GM18508 (cell line): ENCODE measurements around the gene TEKTIP1.
A peak's percentile ranks its signal among the peaks of the same experiment; 100 is the strongest.

Experiments
- ATAC-seq: cut with Tn5 transposase; IDR thresholded peaks from one replicate; pipeline ENCODE4 v1.9.1; 2021; ENCODE audit warnings: moderate number of reproducible peaks; ENCODE audit not compliant: insufficient read depth, unreplicated experiment

The TEKTIP1 gene

DNA sequence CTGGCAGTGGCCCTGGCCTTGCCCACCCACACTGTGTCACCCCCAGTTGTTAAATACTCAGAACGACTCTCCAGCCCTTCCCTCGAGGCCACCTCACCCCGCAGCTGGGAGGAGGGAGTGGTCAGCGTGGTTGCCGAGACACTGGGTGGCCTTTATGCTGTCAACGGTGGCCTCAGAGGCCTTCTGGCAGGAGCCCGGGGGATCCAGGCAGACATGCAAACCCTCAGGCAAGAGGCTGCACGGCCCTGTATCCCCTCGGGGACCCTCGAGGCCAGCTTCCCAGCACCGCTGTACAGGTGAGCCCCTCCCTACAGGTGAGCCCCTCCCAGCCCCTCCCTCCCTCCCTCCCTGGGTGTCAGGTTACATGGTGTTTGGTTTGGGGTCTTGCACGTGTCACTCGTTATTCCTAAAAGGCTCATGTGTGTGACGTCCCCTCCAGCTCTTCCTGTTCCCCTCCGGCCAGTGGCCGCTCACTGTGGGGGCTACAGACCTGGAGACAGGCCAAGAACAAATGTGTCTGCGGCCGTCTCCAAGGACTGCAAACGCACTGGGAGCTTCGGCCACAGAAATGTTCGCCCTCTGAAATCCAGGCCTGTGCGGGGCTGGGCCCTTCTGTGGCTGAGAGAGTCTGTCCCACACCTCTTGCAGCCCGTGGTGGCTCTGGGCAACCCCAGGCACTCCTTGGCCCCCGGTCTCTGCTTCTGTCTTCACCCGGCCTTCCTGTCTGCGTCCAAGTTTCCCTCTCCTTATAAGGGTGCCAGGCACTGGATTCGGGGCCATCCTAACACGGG, at the start of gene TEKTIP1:
TSS of gene TEKTIP1 (plus strand) at position 210 of the 791 bp plus-strand sequence. CDS start at position 214, 4 bp downstream.
- no peak for ATAC-seq

DNA sequence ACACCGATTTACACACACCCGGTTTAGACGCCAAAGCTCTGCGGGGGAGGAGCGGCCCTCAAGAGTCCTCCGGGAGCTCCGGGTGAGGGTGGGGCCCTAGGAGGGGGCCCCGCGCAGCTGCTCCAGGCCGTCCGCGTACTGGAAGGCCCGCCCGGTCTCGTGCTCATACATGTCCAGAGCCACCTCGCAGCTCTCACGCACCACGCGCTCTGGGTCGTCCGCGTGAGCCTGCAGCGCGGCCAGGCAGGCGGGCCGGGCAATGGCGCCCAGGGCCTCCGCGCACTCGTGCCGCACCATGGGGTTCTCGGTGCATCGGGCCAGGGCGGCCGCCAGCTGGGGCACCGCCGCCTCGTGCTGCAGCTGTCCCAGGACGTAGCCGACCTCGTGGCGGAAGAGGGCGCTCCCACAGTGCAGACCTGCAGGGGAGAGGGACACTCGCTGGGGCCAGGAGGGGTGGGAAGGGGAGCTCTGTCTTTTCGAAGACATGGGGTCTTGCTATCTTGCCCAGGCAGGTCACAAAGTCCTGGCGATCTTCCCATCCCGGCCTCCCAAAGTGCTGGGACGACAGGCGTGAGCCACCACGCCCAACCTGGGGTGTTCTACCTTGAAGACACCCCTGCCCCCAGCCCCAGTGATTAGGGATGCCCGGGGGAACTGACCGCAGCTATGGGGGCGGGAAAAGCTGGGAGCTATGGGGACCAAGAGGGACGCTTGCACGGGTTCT, 47.4 kb upstream of the TEKTIP1 start:
- ATAC-seq, result no peak

DNA sequence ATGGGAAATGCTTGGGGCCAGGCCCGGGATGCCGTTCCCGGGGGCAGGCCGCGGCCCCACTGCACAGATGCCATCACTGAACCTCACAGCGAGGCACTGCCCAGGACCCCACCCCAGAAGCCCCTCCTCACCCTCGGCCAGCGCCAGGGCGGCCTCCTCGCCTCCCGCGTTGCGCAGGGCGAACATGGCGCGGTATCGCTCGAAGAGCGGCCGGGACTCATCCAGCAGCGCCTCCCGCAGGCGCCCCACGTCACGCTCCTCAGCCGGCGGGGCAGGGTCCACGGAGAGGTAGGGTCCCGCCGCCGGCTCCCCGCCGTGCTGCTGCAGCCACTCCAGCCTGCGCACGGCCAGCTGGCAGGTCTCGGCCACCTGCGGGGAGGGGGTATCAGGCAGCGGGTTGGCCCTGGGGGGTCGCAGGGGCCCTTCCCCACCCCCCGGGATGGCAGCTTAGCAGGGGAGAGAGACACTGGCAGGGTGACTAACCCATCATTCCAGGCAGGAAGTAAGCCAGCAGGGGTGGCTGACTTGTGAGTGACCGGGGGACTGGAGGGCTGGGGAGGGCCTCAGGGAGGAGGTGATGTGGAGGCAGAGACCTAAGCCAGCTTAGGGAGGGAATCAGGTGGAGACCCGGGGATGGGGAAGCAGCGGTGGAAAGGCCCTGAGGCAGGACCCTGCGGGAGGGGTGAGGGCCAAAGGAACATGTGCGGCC, 46.7 kb upstream of the TEKTIP1 start:
- ATAC-seq, result no peak

DNA sequence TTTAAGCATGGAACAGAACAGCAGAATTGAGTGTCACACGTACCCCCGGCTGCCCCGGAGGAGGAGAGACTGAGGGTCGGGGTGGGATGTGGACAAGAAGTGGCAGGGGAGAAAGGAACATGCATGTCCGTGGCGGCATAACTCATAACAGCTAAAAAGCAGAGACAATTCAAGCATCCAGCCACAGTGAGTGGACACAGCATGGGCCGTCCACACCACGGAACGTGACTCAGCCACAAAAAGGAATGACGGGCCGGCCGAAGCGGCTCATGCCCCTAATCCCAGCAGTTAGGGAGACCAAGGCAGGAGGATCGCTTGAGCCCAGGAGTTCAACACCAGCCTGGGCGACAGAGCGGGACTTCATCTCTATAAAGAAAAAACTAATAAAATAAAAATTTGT, 46.1 kb upstream of the TEKTIP1 start:
- no peak for ATAC-seq

DNA sequence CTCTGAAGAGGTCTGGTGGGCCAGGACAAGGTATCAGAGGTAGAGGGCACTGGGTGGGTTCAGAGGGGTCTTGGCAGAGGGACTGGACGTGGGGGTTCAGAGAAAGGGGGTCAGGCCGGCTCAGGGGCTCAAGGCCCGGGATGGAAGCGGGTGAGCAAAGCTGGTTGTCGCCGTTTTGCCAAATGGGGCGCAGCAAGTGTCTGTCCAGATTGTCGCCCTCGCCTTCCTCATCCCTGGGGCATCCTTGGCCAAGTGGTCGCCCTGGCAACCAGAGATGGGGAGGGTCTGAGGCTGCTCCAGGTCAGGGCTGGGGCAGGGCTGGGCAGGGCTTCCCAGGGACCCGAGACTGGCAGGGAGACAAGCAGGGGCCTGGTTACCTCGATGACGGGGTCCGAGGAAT, 45.3 kb upstream of the TEKTIP1 start:
- ATAC-seq, result no peak

DNA sequence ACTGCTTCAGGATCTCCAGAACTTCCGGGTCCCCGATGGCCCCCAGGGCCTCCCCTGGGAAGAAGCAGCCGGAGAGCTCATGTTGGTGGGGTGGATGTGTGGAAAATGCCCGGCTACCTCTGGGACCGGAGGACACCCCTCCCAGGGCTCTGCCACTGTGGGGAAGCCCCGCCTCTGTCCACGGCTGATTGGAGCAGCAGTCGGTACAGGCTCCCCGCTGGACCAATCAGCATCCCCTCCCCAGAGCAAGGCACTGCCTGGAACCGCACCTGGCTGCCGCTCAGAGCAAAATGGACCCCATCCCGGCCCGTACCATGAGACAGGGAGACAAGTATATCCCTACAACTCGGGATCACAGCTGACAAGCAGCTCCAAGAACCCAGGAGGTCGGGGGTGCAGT, 44.9 kb upstream of the TEKTIP1 start:
- no peak for ATAC-seq

DNA sequence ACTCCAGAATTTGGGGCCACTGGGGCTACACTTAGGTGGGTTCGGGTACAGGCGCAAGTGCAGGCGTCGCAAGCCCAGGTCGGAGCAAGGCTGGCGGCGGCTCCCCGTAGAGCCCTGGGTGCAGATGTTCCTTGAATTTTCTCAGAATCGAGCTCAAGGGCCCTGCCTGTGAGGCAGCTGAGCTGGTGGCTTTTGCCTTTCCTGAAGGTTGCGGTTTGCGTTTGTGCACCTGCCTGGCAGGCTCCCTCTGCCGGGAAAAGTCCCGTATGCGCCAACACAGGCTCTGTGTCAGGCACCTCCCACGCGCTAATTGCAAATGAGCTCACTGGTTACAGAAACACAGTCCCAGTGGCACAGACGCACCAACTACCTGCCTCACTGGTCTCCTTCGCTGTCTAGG, 44.4 kb upstream of the TEKTIP1 start:
- ATAC-seq, result no peak

DNA sequence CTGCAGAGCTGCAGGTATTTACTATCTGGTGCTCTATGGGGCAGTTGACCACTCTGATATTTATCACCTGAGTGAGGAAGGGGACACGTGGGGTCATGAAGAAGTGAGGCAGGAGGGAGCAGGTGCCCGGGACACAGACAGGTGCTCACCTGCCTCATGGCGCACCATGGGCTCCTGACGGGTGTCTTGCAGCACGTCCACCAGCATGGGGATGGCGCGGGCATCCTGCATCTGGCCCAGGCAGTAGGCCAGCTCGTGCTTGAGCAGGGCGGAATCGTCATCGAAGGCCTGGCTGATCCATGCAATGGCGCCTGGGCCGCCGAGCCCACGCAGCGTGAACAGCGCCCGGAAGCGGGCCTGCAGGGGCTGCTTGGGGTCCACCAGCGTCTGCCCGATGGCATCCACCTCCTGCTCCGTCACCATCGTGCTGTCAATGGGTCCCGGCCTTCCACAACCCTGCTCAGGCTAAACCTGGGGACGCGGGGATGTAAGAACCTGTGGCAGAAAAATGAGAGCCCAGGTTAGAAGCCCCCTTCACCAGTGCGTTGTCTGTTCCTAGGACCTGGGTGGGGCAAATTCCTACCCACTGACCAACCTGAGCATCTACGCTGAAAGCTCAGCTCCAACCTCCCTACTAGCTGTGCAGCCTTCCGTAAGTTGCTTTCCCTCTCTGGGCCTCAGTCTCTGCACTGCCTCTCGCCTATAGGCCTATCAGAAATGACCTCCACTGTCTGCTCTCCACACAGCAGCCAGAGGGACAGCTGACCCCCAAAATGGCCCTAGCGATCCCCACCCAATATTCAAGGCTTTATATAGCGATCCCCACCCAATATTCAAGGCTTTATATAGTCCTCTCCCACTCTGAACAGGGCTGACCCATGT, 42.3 kb upstream of the TEKTIP1 start:
- no peak for ATAC-seq

DNA sequence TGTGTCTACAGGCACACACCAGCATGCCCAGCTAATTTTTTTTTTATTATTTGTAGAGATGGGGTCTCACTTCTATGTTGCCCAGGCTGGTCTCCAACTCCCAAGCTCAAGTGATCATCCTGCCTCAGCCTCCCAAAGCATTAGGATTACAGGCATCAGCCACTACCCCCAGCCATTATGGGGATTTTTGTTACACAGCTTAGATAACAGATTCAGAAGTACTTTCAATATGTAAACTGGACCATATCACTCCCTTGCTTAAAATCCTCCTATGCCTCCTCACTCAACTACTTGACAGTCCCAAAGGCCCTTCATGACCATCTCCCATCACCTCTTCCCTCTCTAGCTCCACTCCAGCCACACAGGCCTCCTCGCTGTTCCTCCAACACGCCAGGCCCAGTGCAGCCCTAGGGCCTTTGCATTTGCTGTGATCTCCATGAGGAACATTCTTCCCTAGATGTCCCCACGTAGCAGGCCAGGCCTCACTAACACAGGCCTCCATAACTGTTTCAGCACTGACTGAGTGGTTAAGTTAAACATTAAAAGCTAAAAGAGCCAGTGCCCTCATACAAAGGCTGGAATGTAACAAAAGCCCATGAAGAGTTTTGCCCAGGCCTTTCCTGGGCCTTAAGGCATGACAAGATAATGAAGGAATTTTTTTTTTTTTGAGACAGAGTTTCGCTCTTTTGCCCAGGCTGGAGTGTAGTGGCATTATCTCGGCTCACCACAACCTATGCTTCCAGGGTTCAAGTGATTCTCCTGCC, 41.0 kb upstream of the TEKTIP1 start:
- no peak for ATAC-seq

DNA sequence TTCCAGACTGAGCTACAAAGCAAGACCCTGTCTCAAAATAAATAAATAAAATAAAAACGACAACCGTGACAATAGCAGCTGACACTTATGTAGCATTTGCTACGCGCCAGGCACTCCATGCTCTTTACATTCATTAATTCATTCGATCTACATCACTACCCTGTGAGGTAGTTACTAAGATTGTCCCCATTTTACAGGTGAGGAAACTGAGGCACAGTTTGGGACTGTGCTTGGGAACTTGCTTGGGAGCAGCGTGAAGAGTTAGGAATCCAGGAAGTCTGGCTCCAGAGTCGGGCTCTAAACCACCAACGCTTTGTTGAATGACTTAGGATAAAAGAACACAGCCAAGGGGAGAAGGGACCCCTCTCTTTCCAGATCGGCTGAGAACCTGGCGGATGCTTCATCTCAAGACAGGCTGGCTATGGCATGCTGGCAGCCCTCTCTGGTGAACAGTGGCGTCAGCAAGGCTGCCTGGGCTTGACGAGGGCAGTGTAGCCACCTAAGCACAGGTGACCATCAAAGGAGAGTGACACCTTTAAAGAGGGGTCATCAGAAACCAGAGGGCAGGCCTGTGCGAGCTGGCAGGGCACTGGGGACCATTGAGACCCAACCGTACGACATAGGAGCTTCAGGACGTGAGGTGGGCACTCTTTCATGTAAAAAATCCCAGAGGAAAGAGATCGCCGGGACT, 39.1 kb upstream of the TEKTIP1 start:
- ATAC-seq, result no peak

DNA sequence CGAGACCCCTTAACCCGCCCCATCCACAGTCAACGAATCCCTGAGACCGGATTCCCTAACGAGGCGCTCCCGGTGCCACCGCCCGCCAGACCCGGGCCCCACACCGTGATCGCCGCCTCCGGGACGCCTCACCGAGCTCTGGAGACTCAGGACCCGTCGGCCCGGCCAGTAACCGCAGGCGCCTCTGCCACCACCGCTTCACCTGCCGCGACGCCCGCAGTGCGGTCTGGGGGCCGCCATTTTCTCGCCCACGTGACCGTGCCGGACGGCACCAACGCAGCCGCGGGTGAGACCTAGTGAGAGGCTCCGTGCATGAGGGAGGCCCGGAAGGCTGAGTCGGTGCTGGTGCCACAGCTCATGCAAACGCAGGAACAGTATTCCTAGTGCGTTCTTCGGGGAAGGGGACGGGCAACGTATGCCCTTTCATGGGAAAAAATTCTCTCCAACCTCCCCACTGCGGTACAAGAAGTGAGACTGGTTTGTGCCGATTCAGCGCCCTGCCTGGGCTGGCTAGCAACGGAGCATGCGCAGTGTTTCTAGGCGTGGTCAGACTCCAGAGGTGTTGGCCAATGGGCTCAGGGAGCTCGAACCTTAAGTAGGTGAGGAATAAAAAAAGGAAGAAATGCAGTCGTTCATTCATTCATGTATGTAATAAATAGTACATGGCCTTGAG, 38.4 kb upstream of the TEKTIP1 start, which contains the start of gene DOHH:
TSS of gene DOHH (minus strand) at position 246 of the 673 bp plus-strand sequence. CDS start 3,860 bp downstream, outside the sequence.
- peak; percentile 67 for ATAC-seq

DNA sequence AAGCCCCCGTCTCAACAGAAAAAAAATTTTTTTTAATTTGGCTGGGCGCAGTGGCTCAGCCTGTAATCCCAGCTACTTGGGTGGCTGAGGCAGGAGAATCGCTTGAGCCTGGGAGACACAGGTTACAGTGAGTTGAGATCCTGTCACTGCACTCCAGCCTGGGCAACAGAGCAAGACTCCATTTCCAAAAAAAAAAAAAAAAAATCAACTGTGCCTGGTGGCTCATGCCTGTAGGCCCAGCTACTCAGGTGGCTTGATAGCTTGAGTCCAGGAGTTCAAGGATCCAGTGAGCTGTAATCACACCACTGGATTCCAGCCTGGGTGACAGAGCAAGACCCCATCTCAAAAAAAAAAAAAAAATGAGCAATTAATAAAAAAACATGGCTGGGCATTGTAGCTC, 37.2 kb upstream of the TEKTIP1 start:
- ATAC-seq, result no peak

DNA sequence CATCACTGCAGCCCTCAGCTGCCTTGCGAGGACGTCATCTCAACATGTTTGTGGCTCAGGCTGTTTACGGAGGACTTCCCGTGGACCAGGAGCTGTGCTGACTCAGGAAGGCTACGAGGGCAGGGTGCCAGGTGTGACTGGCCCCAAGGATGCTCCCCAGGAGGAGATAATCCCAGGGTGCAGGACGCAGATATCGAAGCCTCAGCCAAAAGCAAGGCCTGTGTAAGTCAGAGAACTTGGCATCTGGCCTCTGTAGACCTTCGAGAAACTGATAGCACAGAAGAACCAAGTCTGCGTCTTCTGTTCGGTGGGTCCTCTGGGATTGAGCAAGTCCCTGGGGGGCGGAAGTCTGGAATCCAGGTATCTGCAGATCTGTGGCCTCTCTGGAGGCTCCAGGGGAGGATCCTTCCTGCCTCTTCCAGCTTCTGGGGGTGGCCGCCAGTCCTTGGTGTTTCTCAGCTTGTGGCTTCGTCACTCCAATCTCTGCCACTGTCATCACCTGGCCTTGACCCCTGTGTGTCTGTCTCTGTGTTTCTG, 35.9 kb upstream of the TEKTIP1 start:
- ATAC-seq, result no peak

DNA sequence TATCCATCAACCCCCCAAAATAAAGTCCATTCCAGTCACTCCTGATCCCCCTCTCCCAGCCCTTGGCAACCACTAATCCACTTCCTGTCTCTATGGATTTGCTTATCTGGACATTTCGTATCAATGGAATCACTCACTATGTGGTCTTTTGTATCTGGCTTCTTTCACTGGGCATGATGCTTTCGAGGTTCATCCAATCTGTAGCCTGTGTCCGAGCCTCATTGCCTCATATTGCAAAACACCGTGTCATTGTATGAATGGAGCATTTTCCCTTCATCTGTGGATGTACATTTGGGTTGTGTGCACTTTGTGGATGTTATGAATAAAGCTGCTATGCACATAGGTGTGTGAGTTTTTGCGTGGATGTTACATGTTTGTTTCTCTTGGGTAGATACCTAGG, 34.2 kb upstream of the TEKTIP1 start:
- no peak for ATAC-seq

DNA sequence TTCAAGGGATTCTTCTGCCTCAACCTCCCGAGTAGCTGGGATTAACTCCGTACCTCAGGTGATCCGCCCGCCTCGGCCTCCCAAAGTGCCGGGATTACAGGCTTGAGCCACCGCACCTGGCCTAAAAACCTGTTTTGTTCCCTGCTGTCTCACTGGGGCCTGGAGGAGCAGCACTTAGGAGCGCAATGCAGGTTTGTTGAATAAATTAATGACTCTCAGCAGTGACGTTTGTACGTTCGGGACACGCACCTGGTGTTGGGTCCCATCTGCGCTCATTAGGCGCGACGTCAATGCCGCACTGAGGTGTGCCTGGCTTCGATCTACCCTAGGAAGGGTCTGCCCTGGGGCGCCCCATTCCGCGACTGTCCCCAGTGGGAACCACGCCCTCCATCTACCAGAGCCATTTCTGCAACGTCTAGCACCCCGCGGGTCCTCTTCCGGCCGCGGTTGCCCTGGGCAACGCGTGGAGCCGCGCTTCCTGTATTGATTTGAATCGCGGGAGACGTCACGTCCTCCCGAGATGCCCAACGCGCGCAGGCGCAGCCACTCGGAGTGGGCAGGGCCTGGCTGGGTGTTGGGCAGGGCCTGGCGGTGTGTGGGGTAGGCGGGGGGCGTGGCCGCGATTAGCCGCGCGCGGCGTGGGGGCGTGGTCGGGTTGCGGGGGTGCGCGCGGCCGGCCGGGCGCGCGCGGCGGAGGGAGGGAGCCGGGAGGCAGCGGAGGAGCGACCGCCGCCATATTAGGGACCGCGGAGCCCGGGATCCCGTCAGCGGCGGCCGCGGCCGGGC, 33.2 kb upstream of the TEKTIP1 start, which contains the start of gene FZR1:
TSS of gene FZR1 (plus strand) at position 714 of the 786 bp plus-strand sequence. CDS start 16,679 bp downstream, outside the sequence.
- peak; percentile 66 for ATAC-seq

DNA sequence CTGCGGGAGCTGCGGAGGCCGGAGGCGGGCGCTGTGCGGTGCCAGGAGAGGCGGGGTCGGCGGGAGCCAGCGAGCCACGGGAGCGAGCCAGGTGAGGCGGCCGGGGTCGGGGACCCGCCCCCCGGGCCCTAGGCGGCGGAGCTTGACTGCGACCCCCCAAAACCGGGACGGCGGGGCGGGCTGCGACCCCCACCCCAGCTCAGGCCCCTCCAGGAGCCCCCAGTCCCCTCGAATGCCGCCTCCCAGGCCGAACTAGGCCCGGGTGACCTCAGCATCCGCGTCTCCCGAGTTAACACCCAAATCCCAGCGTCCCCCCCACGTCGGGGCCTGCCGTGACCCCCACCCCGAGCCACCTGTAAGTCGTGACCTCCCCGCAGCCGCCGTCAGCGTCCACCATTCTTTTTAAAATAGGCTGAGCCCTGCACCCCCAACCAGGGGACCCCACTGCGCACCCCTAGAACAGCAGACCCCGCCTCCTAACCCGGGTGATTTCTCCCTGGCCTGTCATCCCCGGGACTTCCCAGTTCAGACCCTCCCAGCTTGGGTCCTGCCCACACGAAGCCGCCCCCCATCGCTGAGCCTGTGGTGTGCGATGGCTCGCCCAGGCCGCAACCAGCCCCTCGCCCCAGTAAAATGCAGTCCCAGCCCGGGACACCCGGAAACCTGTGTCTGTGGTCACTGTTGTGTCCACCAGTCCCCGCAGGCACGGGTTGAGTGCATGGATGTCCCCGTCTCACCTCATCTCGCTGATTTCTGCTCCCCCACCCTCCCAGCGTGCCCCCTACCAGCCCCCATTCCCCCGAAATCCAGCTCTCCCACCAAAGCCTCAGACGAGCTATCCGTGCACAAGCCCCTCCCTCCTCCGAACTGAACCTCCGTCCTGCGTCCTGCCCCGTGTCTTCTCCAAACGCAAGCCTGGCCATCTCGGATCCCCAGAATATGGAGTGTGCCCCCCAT, 32.3 kb upstream of the TEKTIP1 start:
- no peak for ATAC-seq
